ENCODE measurements around the gene UBE2S.
"Not testable (repeated sequence)": the region's sequence is repeated elsewhere in the genome, so short reads cannot be mapped to it uniquely, and the experiment has no call there.

The UBE2S gene

GRCh38 chr19:55407550-55407799 lies at the start of gene UBE2S:
Gene UBE2S, minus strand, starts transcription at chr19:55407788. Its CDS starts 199 bp downstream, at chr19:55407589.
- not testable (repeated sequence) for DNase-seq

GRCh38 chr19:55456347-55456746 lies 48.8 kb upstream of the UBE2S start:
- DNase-seq: no peak

GRCh38 chr19:55455576-55456235 lies 48.1 kb upstream of the UBE2S start:
- DNase-seq: no peak

- peak; percentile 17 for DNase-seq
Measured at GRCh38 chr19:55454787-55455243, 47.2 kb upstream of the UBE2S start.

GRCh38 chr19:55453511-55454260 lies 46.1 kb upstream of the UBE2S start:
- no peak for DNase-seq

GRCh38 chr19:55452749-55453346 lies 45.3 kb upstream of the UBE2S start:
- DNase-seq: peak; percentile 32

- DNase-seq: no peak
Measured at GRCh38 chr19:55451965-55452748, 44.6 kb upstream of the UBE2S start.

GRCh38 chr19:55451163-55451964 lies 43.8 kb upstream of the UBE2S start:
- no peak for DNase-seq

- no peak for DNase-seq
Measured at GRCh38 chr19:55449469-55449868, 41.9 kb upstream of the UBE2S start.

- not testable (repeated sequence) for DNase-seq
Measured at GRCh38 chr19:55448175-55448490, 40.5 kb upstream of the UBE2S start.

- DNase-seq: peak; percentile 90
Measured at GRCh38 chr19:55447421-55448174, 40.0 kb upstream of the UBE2S start.

- no peak for DNase-seq
Measured at GRCh38 chr19:55446060-55446459, 38.5 kb upstream of the UBE2S start.

GRCh38 chr19:55444646-55445045 lies 37.1 kb upstream of the UBE2S start:
- no peak for DNase-seq

GRCh38 chr19:55443824-55444480 lies 36.4 kb upstream of the UBE2S start:
- no peak for DNase-seq

GRCh38 chr19:55443045-55443823 lies 35.6 kb upstream of the UBE2S start, which contains the start of gene SHISA7:
Gene SHISA7, minus strand, starts transcription at chr19:55443300. Its CDS starts 437 bp downstream, at chr19:55442863.
- no peak for DNase-seq

- no peak for DNase-seq
Measured at GRCh38 chr19:55442372-55442961, 34.9 kb upstream of the UBE2S start.

- DNase-seq: peak; percentile 42
Measured at GRCh38 chr19:55441692-55442321, 34.2 kb upstream of the UBE2S start.

GRCh38 chr19:55441319-55441691 lies 33.7 kb upstream of the UBE2S start:
- DNase-seq: no peak

GRCh38 chr19:55440411-55441105 lies 33.0 kb upstream of the UBE2S start:
- peak; percentile 49 for DNase-seq

Data from NCI-H345 (cell line).